Measurements from ENCODE around the gene ZBTB5. TPM values are rescaled to one million over a fixed set of nuclear protein-coding genes. Genes with fewer than 3 reads are reported as not detected.
"Not testable (repeated sequence)": the region's sequence is repeated elsewhere in the genome, so short reads cannot be mapped to it uniquely, and the experiment has no call there.

ZBTB5 gene, protein sequence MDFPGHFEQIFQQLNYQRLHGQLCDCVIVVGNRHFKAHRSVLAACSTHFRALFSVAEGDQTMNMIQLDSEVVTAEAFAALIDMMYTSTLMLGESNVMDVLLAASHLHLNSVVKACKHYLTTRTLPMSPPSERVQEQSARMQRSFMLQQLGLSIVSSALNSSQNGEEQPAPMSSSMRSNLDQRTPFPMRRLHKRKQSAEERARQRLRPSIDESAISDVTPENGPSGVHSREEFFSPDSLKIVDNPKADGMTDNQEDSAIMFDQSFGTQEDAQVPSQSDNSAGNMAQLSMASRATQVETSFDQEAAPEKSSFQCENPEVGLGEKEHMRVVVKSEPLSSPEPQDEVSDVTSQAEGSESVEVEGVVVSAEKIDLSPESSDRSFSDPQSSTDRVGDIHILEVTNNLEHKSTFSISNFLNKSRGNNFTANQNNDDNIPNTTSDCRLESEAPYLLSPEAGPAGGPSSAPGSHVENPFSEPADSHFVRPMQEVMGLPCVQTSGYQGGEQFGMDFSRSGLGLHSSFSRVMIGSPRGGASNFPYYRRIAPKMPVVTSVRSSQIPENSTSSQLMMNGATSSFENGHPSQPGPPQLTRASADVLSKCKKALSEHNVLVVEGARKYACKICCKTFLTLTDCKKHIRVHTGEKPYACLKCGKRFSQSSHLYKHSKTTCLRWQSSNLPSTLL
- polyA plus RNA-seq (2013), result 16.9 TPM

DNA sequence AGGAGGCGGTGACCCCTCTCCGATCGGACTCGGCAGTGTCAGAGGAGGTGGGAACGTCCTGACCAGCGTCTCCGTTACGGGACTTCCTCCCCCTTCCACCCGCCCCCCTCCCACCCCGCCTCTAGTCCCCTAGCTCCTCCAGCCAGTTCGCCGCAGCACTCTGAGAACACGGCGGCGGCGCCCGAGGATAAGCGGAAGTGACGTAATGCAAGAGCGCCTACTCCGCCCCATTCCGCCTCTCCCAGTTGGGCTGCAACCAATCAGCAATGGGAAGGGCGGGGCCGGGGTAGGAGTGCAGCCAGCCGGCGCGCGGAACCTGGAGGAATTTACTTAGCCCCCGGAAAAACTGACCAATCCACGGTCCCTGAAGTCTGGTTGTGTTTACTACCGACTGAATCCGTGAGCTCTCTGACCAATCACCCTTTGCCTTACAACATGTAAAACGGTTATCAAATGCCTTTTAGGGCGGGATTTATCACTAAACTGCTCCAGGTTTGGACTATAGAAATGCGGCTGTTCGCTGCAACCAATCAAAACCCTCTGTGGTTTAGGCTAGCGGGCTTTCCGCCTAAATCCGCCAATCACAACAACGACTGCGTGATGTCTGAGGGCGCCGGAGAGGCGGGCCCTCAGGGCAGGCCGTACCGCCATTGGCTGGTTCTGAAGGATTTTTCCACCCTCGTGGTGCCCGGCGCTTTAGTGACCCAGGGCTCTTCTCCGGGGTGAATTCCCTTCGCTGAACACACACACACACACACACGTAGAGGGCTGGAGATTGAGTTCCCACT lies at the start of gene ZBTB5:
Gene ZBTB5 (minus strand): TSS at position 202 of the 788 bp plus-strand sequence. CDS start 22,899 bp downstream, outside the sequence.
- peak within 1 kb of the TSS; percentile 96 to 97 for H3K27ac ChIP-seq (ENCODE audit: insufficient read depth in 1 of 2, low read depth in 1 of 2, low read length in 2 of 2, poor library complexity in 1 of 2, severe bottlenecking in 2 of 2)
- CTCF ChIA-PET, result interaction anchor here (1.5 kb wide), 2 partner anchors 21 to 22 kb away, joined by 4 to 6 read pairs; partner anchors contain the start of gene POLR1E
- H3K9me3 ChIP-seq (ENCODE audit: control extremely low read depth in 1 of 5, control insufficient read depth in 4 of 5, insufficient read depth in 2 of 5, low read depth in 1 of 5, low read length in 4 of 5), result no peaks in the 10 kb centered on the region
- peak within 1 kb of the TSS; percentile 81 to 97 (median 92) for H3K4me3 ChIP-seq (ENCODE audit: control insufficient read depth in 1 of 7, extremely low read depth in 1 of 7, insufficient read depth in 4 of 7, low read depth in 2 of 7, low read length in 6 of 7)
- POLR2A ChIA-PET, result interaction anchor here (0.5 kb wide), 1 partner anchor 1178 kb away, joined by 3 read pairs; no protein-coding TSS in a partner anchor
- H3K27me3 ChIP-seq (replicated peaks in 2 of 5; ENCODE audit: control insufficient read depth in 4 of 5, insufficient read depth in 5 of 5, low read length in 4 of 5), result no peaks in the 10 kb centered on the region
- peak; percentile 100 for DNase-seq
- WGBS (ENCODE audit: insufficient coverage), result 0% methylated on average over 36 of the region's 52 CpGs
- peaks cover 9 to 34% (median 20%) of the 10 kb centered on the region in 4 experiments for H3K4me1 ChIP-seq (ENCODE audit: control extremely low read depth in 1 of 4, control insufficient read depth in 4 of 4, insufficient read depth in 4 of 4, low read length in 3 of 4)
- H3K36me3 ChIP-seq (ENCODE audit: control insufficient read depth in 4 of 4, insufficient read depth in 4 of 4, low read length in 3 of 4), result no peaks in the 10 kb centered on the region

DNA sequence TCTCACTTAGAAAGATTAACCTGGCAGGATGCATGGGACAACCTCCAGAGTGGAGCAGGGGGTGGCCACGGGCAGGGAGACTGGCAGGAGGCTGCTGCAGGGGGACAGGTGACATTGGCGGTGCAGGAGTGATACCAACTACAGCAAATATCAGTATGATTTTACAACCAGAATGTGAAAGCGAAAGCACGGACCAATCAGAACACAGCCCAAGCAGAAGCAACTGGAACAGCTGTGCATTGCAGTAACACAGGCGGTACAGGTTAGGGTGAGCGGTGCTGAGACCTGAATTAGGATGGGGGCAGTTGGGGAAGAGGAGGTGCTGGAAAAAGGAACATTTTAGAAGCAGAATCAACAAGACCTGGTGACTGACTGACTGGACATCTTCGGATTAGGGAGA lies 49.7 kb upstream of the ZBTB5 start:
- POLR2A ChIA-PET, result no interaction called here
- Histone ChIP-seq H3K27ac (ENCODE audit: insufficient read depth in 1 of 2, low read depth in 1 of 2, low read length in 2 of 2, poor library complexity in 1 of 2, severe bottlenecking in 2 of 2) (no peak overlapping the region), H3K36me3 (ENCODE audit: control insufficient read depth in 4 of 4, insufficient read depth in 4 of 4, low read length in 3 of 4) (peaks cover 0 to 2% (median 0%) of the 10 kb centered on the region in 4 experiments), H3K4me3 (ENCODE audit: control insufficient read depth in 1 of 7, extremely low read depth in 1 of 7, insufficient read depth in 4 of 7, low read depth in 2 of 7, low read length in 6 of 7) (no peak overlapping the region), H3K4me1 (ENCODE audit: control extremely low read depth in 1 of 4, control insufficient read depth in 4 of 4, insufficient read depth in 4 of 4, low read length in 3 of 4) (no peaks in the 10 kb centered on the region), H3K27me3 (replicated peaks in 2 of 5; ENCODE audit: control insufficient read depth in 4 of 5, insufficient read depth in 5 of 5, low read length in 4 of 5) (no peaks in the 10 kb centered on the region), H3K9me3 (ENCODE audit: control extremely low read depth in 1 of 5, control insufficient read depth in 4 of 5, insufficient read depth in 2 of 5, low read depth in 1 of 5, low read length in 4 of 5) (no peaks in the 10 kb centered on the region)
- CTCF ChIA-PET, result no interaction called here
- DNase-seq, result no peak
- WGBS (ENCODE audit: insufficient coverage), result 98% methylated on average over 7 of the region's 7 CpGs

DNA sequence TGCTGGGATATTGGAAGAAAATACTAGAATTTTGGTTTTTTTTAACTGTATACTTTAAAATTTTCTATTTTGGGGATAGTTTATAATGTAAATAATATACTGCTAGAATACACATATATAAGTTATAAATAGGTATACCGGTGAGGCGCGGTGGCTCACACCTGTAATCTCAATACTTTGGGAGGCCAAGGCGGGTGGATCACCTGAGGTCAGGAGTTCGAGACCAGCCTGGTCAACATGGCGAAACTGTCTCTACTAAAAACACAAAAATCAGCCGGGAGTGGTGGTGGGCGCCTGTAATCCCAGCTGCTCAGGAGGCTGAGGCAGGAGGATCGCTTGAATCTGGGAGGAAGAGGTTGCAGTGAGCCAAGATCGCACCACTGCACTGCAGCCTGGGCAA lies 49.2 kb upstream of the ZBTB5 start:
- POLR2A ChIA-PET; H3K36me3 ChIP-seq (ENCODE audit: control insufficient read depth in 4 of 4, insufficient read depth in 4 of 4, low read length in 3 of 4); CTCF ChIA-PET; H3K4me1 ChIP-seq (ENCODE audit: control extremely low read depth in 1 of 4, control insufficient read depth in 4 of 4, insufficient read depth in 4 of 4, low read length in 3 of 4); H3K9me3 ChIP-seq (ENCODE audit: control extremely low read depth in 1 of 5, control insufficient read depth in 4 of 5, insufficient read depth in 2 of 5, low read depth in 1 of 5, low read length in 4 of 5); H3K27ac ChIP-seq (ENCODE audit: insufficient read depth in 1 of 2, low read depth in 1 of 2, low read length in 2 of 2, poor library complexity in 1 of 2, severe bottlenecking in 2 of 2); H3K27me3 ChIP-seq (replicated peaks in 2 of 5; ENCODE audit: control insufficient read depth in 4 of 5, insufficient read depth in 5 of 5, low read length in 4 of 5); H3K4me3 ChIP-seq (ENCODE audit: control insufficient read depth in 1 of 7, extremely low read depth in 1 of 7, insufficient read depth in 4 of 7, low read depth in 2 of 7, low read length in 6 of 7); DNase-seq: not testable (repeated sequence)
- 98% methylated on average over 8 of the region's 10 CpGs for WGBS (ENCODE audit: insufficient coverage)

DNA sequence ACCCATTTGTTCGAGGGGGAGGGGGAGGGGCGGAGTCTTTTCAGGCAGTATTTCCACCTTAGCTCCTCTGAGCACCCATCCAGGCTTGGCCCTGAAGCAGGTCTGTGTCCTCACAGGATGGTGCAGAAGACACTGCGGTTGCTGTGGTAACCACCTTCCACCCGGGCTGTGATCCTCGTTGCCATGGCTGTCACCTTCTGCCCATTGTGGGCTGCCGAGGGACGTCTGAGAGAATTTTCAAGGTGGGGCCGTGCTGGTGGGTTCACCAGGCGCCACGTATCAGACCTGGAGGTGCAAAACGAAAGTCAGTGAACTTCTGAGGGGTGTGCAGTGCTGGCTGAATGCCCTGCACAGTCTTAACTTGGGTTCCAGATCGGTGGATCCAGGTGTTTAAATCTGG lies 47.2 kb upstream of the ZBTB5 start:
- Histone ChIP-seq H3K27me3 (replicated peaks in 2 of 5; ENCODE audit: control insufficient read depth in 4 of 5, insufficient read depth in 5 of 5, low read length in 4 of 5) (no peaks in the 10 kb centered on the region), H3K4me1 (ENCODE audit: control extremely low read depth in 1 of 4, control insufficient read depth in 4 of 4, insufficient read depth in 4 of 4, low read length in 3 of 4) (no peaks in the 10 kb centered on the region), H3K27ac (ENCODE audit: insufficient read depth in 1 of 2, low read depth in 1 of 2, low read length in 2 of 2, poor library complexity in 1 of 2, severe bottlenecking in 2 of 2) (no peak overlapping the region), H3K36me3 (ENCODE audit: control insufficient read depth in 4 of 4, insufficient read depth in 4 of 4, low read length in 3 of 4) (peaks cover 0 to 15% (median 8%) of the 10 kb centered on the region in 4 experiments), H3K9me3 (ENCODE audit: control extremely low read depth in 1 of 5, control insufficient read depth in 4 of 5, insufficient read depth in 2 of 5, low read depth in 1 of 5, low read length in 4 of 5) (no peaks in the 10 kb centered on the region), H3K4me3 (ENCODE audit: control insufficient read depth in 1 of 7, extremely low read depth in 1 of 7, insufficient read depth in 4 of 7, low read depth in 2 of 7, low read length in 6 of 7) (no peak overlapping the region)
- no peak for DNase-seq
- ChIA-PET CTCF (interaction anchor here (1.2 kb wide), 1 partner anchor 14 kb away, joined by 3 read pairs; no protein-coding TSS in a partner anchor), POLR2A (no interaction called here)
- WGBS (ENCODE audit: insufficient coverage), result 96% methylated on average over 12 of the region's 12 CpGs

DNA sequence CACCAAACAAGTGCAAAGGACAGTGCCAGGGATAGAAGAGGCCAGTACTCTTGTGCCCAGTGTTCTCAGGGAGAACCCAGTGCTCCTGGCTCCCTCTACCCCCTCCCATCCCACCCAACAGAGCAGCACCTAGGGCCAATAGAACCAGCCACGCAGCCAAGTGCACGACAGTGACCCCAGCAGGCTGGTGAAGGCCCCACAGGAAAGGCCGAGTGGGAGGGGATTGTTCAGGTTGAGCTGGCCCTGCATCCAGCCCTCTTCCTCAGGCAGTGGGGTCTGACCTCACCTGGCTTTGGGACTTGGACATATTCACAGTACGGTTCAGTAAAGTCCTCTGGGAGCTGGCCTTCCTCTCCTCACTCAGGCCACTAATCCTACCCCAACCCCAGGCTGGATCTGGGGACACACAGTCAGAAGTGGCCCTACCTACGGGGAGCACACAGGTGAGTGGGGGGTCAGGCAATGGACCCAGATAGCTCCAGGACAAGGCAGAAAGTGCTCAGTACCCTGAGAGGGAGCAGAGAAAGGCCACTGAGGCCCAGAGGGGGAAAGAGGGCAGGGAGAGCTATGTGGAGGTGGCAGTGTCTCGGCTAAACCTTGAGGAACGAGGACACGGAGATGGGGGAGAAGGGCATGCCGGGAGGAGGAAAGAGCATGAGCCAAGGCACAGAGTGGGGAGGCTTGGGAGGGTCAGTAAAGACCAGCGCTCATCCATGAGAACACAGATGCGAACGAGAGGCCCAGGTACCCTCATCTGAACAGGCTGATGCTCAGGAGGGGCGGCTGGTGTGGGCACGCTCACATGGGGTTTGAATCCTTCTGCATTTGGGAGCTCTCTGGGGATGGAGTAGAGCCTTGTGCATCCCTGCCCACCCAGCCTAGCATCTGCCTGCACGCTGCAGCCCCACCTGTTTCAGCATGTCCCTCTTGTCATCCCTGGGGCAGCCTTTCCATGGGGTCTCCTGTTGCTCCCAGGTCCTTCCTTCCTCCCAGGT lies 46.1 kb upstream of the ZBTB5 start:
- ChIA-PET POLR2A (interaction anchor here (0.7 kb wide), 1 partner anchor 1457 kb away, joined by 3 read pairs; no protein-coding TSS in a partner anchor), CTCF (interaction anchor here (0.8 to 1.2 kb wide), 3 partner anchors 9 to 30 kb away, joined by 3 to 4 read pairs (median 3); no protein-coding TSS in a partner anchor)
- no peaks in the 10 kb centered on the region for H3K4me1 ChIP-seq (ENCODE audit: control extremely low read depth in 1 of 4, control insufficient read depth in 4 of 4, insufficient read depth in 4 of 4, low read length in 3 of 4)
- no peaks in the 10 kb centered on the region for H3K9me3 ChIP-seq (ENCODE audit: control extremely low read depth in 1 of 5, control insufficient read depth in 4 of 5, insufficient read depth in 2 of 5, low read depth in 1 of 5, low read length in 4 of 5)
- H3K27me3 ChIP-seq (replicated peaks in 2 of 5; ENCODE audit: control insufficient read depth in 4 of 5, insufficient read depth in 5 of 5, low read length in 4 of 5), result no peaks in the 10 kb centered on the region
- whole genome bisulfite sequencing (ENCODE audit: insufficient coverage), result 95% methylated on average over 13 of the region's 15 CpGs
- DNase-seq, result no peak
- H3K36me3 ChIP-seq (ENCODE audit: control insufficient read depth in 4 of 4, insufficient read depth in 4 of 4, low read length in 3 of 4), result peaks cover 0 to 15% (median 12%) of the 10 kb centered on the region in 4 experiments
- H3K27ac ChIP-seq (ENCODE audit: insufficient read depth in 1 of 2, low read depth in 1 of 2, low read length in 2 of 2, poor library complexity in 1 of 2, severe bottlenecking in 2 of 2), result no peak overlapping the region
- H3K4me3 ChIP-seq (ENCODE audit: control insufficient read depth in 1 of 7, extremely low read depth in 1 of 7, insufficient read depth in 4 of 7, low read depth in 2 of 7, low read length in 6 of 7), result no peak overlapping the region

DNA sequence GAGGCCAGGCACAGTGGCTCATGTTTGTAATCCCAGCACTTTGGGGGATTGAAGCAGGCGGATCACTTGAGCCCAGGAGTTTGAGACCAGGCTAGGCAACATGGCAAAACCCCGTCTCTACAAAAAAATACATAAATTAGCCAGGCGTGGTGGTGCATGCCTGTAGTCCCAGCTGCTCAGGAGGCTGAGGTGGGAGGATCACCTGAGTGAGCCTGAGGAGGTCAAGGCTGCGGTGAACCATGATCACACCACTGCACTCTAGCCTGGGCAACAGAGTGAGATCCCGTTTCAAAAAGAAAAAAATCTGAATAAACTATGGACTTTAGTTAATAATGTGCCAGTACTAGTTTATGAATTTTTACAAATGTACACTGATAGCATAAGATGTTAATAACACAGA lies 44.8 kb upstream of the ZBTB5 start:
- 92% methylated on average over 3 of the region's 5 CpGs for WGBS (ENCODE audit: insufficient coverage)
- H3K9me3 ChIP-seq (ENCODE audit: control extremely low read depth in 1 of 5, control insufficient read depth in 4 of 5, insufficient read depth in 2 of 5, low read depth in 1 of 5, low read length in 4 of 5); POLR2A ChIA-PET; H3K4me3 ChIP-seq (ENCODE audit: control insufficient read depth in 1 of 7, extremely low read depth in 1 of 7, insufficient read depth in 4 of 7, low read depth in 2 of 7, low read length in 6 of 7); DNase-seq; H3K27me3 ChIP-seq (replicated peaks in 2 of 5; ENCODE audit: control insufficient read depth in 4 of 5, insufficient read depth in 5 of 5, low read length in 4 of 5); H3K27ac ChIP-seq (ENCODE audit: insufficient read depth in 1 of 2, low read depth in 1 of 2, low read length in 2 of 2, poor library complexity in 1 of 2, severe bottlenecking in 2 of 2); H3K4me1 ChIP-seq (ENCODE audit: control extremely low read depth in 1 of 4, control insufficient read depth in 4 of 4, insufficient read depth in 4 of 4, low read length in 3 of 4): not testable (repeated sequence)
- peaks cover 0 to 22% (median 13%) of the 10 kb centered on the region in 4 experiments for H3K36me3 ChIP-seq (ENCODE audit: control insufficient read depth in 4 of 4, insufficient read depth in 4 of 4, low read length in 3 of 4)
- CTCF ChIA-PET, result interaction anchor here (1.1 to 1.3 kb wide), 4 partner anchors 8 to 643 kb away, joined by 3 to 4 read pairs (median 3); no protein-coding TSS in a partner anchor
